OCI-LY7 (cell line): Measurements from ENCODE around the gene TMC1. TPM values are rescaled to one million over a fixed set of nuclear protein-coding genes. Genes with fewer than 3 reads are reported as not detected.

ENCODE experiments used
- BruUV-seq: library from RNA; stranded (reverse); fragments of 400-500 nt; replicated peaks from 2 replicates; lab custom pipeline; 2021; lab: Mats Ljungman, UMichigan
- CTCF ChIA-PET: fragments of 300-600 bp; sonication (Branson Sonifier 250); formaldehyde crosslinking; loops from one replicate; lab custom pipeline; 2022; ENCODE audit warnings: antibody characterized with exemption; ENCODE audit not compliant: unreplicated experiment; lab: Charles Lee
- POLR2A ChIA-PET: fragments of 300-600 bp; sonication (Branson Sonifier 250); formaldehyde crosslinking; loops from one replicate; lab custom pipeline; 2022; ENCODE audit warnings: antibody characterized with exemption; lab: Charles Lee
- DNase-seq: peaks from one replicate; pipeline ENCODE4 v3.0.0-alpha.2; 2015; ENCODE audit warnings: low spot score
- H2AFZ ChIP-seq: fragments of 200-600 bp; sonication (generic), shearing (Covaris generic); 2 replicates; pipeline ENCODE4 v1.6.1; 2014; ENCODE audit warnings: mild to moderate bottlenecking, antibody characterized with exemption, low read length, moderate library complexity
- H3K27ac ChIP-seq: fragments of 200-600 bp; sonication (generic); 2 replicates; pipeline ENCODE4 v1.5.1; 2014; ENCODE audit warnings: mixed run types, low read depth, mild to moderate bottlenecking, moderate library complexity, low read length, inconsistent platforms; ENCODE audit not compliant: poor library complexity, severe bottlenecking
- H3K36me3 ChIP-seq: fragments of 200-600 bp; sonication (generic); 2 replicates; pipeline ENCODE4 v1.6.1; 2014; ENCODE audit warnings: mild to moderate bottlenecking, antibody characterized with exemption, low read length, moderate library complexity, mixed read lengths; ENCODE audit not compliant: insufficient read depth
- H3K4me1 ChIP-seq: fragments of 200-600 bp; sonication (generic); 2 replicates; pipeline ENCODE4 v1.5.1; 2014; ENCODE audit warnings: mild to moderate bottlenecking, low read length; ENCODE audit not compliant: insufficient read depth, poor library complexity, severe bottlenecking
- H3K4me2 ChIP-seq: fragments of 200-600 bp; sonication (generic); 2 replicates; pipeline ENCODE4 v1.6.1; 2014; ENCODE audit warnings: mild to moderate bottlenecking, low read length
- H3K4me3 ChIP-seq: fragments of 200-600 bp; sonication (generic); 2 replicates; pipeline ENCODE4 v1.5.1; 2014; ENCODE audit warnings: mild to moderate bottlenecking, low read depth, low read length; ENCODE audit not compliant: poor library complexity, severe bottlenecking
- H3K79me2 ChIP-seq: fragments of 200-600 bp; sonication (generic); 2 replicates; pipeline ENCODE4 v1.6.1; 2016; ENCODE audit warnings: low read depth, mild to moderate bottlenecking, low read length, moderate library complexity, mixed read lengths; ENCODE audit not compliant: insufficient read depth
- H3K9me2 ChIP-seq: fragments of 200-600 bp; sonication (generic); 2 replicates; pipeline ENCODE4 v1.6.1; 2016; ENCODE audit warnings: mild to moderate bottlenecking, low read length, mixed read lengths; ENCODE audit not compliant: insufficient read depth
- H3K9me3 ChIP-seq: fragments of 200-600 bp; sonication (generic); 2 replicates; pipeline ENCODE4 v1.6.1; 2014; ENCODE audit warnings: mild to moderate bottlenecking, mixed run types, low read length, mixed read lengths
- H4K20me1 ChIP-seq: fragments of 200-600 bp; sonication (generic); 2 replicates; pipeline ENCODE4 v1.6.1; 2014; ENCODE audit warnings: mild to moderate bottlenecking, antibody characterized with exemption, low read length, moderate library complexity, mixed read lengths; ENCODE audit not compliant: insufficient read depth
- CTCF ChIP-seq: fragments of 200-600 bp; sonication (generic); conservative IDR thresholded peaks from 2 replicates; pipeline ENCODE4 v1.5.1; 2014; ENCODE audit warnings: mild to moderate bottlenecking, antibody characterized with exemption, low read length, moderate library complexity, mixed read lengths
- EZH2phosphoT487 ChIP-seq: fragments of 200-600 bp; sonication (generic); IDR thresholded peaks from 2 replicates; pipeline ENCODE4 v1.6.1; 2018; ENCODE audit warnings: low read depth, borderline replicate concordance, mild to moderate bottlenecking, mixed run types, antibody characterized with exemption, low read length, moderate library complexity, mixed read lengths
- intact Hi-C: fragments of 100-400 bp; cut with micrococcal nuclease; formaldehyde crosslinking; loops from one replicate; pipeline ENCODE4 v1.10.0; 2022; ENCODE audit not compliant: unreplicated experiment
- total RNA-seq, 2 experiments: library from RNA; depleted of rRNA in 1 of 2; stranded (reverse); fragments of >200 nt in 1 of 2; shearing (Covaris generic) in 1 of 2; gene quantifications; 2 replicates each; pipeline ENCODE4 v1.2.3, GENCODE V29; 2014 to 2022

TMC1 gene
- total RNA-seq, 2 experiments from 2014 or later: not detected

DNA sequence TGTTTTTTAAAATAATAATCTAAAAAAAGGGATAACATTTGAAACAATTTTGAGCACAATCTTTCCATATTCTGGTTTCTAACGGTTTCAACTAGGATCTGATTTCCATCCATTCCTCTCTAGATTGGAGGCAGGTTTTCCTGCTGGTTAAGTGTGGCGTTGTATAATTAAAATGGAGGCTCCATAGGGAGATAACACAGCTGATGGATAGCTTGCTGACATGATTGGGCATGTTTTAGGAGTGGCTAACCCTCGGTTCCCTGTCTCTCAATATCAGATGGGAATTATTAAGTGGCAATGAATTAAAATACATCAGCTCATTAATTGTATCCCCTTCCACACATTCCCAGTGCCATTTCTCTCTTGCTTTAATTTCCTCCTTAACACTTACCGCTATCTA is 222.4 kb downstream of the TMC1 start:
- H2AFZ ChIP-seq: no peak overlapping the region
- CTCF ChIA-PET: no interaction called here
- BruUV-seq: no TSS peak
- H3K27ac ChIP-seq: no peak overlapping the region
- intact Hi-C loops: no loop called here
- no peaks in the 10 kb centered on the region for H3K4me1 ChIP-seq
- H3K9me3 ChIP-seq: no peaks in the 10 kb centered on the region
- TF ChIP-seq EZH2phosphoT487 (no peak), CTCF (no peak)
- POLR2A ChIA-PET: interaction anchor here (0.7 kb wide), 1 partner anchor 66 kb away, joined by 3 read pairs; no protein-coding TSS in a partner anchor
- no peaks in the 10 kb centered on the region for H3K9me2 ChIP-seq
- H3K4me3 ChIP-seq: no peak overlapping the region
- H4K20me1 ChIP-seq: no peaks in the 10 kb centered on the region
- no peak for DNase-seq
- no peaks in the 10 kb centered on the region for H3K36me3 ChIP-seq
- no peaks in the 10 kb centered on the region for H3K79me2 ChIP-seq
- H3K4me2 ChIP-seq: no peak overlapping the region

GRCh38 chr9:72749276-72749675 is 227.9 kb downstream of the TMC1 start:
- Histone ChIP-seq H3K79me2 (no peaks in the 10 kb centered on the region), H2AFZ (no peak overlapping the region), H3K9me3 (no peaks in the 10 kb centered on the region), H4K20me1 (no peaks in the 10 kb centered on the region), H3K4me3 (no peak overlapping the region), H3K4me2 (no peak overlapping the region), H3K4me1 (no peaks in the 10 kb centered on the region), H3K27ac (no peak overlapping the region), H3K36me3 (no peaks in the 10 kb centered on the region), H3K9me2 (no peaks in the 10 kb centered on the region)
- intact Hi-C loops: no loop called here
- no peak for DNase-seq
- no TSS peak for BruUV-seq
- TF ChIP-seq CTCF: no peak
- no peak for TF ChIP-seq EZH2phosphoT487
- CTCF ChIA-PET: no interaction called here
- POLR2A ChIA-PET: no interaction called here

DNA sequence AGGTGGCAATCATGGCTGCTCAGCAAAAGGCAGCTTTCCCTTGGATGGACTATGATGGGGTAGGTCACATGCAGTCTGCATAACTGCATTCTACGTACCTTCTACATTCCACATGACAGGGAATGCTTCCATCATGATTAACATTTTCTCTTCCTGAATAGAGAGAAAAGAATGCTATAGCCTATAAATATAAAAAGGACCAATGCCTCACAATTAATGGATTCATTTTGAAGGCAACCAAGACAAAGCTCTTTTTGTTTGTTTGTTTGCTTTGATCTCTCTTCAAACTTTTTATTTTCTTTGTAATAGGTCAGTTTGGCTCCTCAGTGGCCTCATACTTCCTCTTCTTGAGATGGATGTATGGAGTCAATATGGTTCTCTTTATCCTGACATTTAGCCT is 230.1 kb downstream of the TMC1 start:
- Histone ChIP-seq H3K4me1 (no peaks in the 10 kb centered on the region), H3K79me2 (no peaks in the 10 kb centered on the region), H3K36me3 (no peaks in the 10 kb centered on the region), H3K4me3 (no peak overlapping the region), H3K4me2 (no peak overlapping the region), H4K20me1 (no peaks in the 10 kb centered on the region), H3K9me3 (no peaks in the 10 kb centered on the region), H2AFZ (no peak overlapping the region), H3K9me2 (no peaks in the 10 kb centered on the region), H3K27ac (no peak overlapping the region)
- ChIA-PET POLR2A (no interaction called here), CTCF (no interaction called here)
- no peak for DNase-seq
- BruUV-seq: no TSS peak
- intact Hi-C loops: no loop called here
- TF ChIP-seq CTCF (no peak), EZH2phosphoT487 (no peak)
